HEK293 (cell line): ENCODE data around the gene EFCAB12.

Source experiments
- CTCF ChIP-seq: fragments of 450-650 bp; formaldehyde crosslinking; IDR thresholded peaks from 2 replicates; pipeline ENCODE4 v1.5.1; 2016; ENCODE audit warnings: missing biosample characterization, missing genetic modification characterization
- HOXA7 ChIP-seq: sonication (generic); formaldehyde crosslinking; IDR thresholded peaks from 2 replicates; pipeline ENCODE4 v1.8.1; 2022; ENCODE audit warnings: missing genetic modification reagents, borderline replicate concordance
- INSM2 ChIP-seq: fragments of 450-650 bp; formaldehyde crosslinking; IDR thresholded peaks from 2 replicates; pipeline ENCODE4 v1.5.1; 2016; ENCODE audit warnings: missing biosample characterization, missing genetic modification characterization
- KLF7 ChIP-seq: fragments of 450-650 bp; formaldehyde crosslinking; IDR thresholded peaks from 2 replicates; pipeline ENCODE4 v1.5.1; 2016; ENCODE audit warnings: missing biosample characterization, missing genetic modification characterization, borderline replicate concordance
- KLF8 ChIP-seq: fragments of 450-650 bp; formaldehyde crosslinking; IDR thresholded peaks from 2 replicates; pipeline ENCODE4 v1.5.1; 2016; ENCODE audit warnings: missing biosample characterization, missing genetic modification characterization
- PRDM1 ChIP-seq: fragments of 450-650 bp; formaldehyde crosslinking; IDR thresholded peaks from 2 replicates; pipeline ENCODE4; 2016; ENCODE audit warnings: missing biosample characterization, missing genetic modification characterization
- PRDM6 ChIP-seq: fragments of 450-650 bp; formaldehyde crosslinking; IDR thresholded peaks from 2 replicates; pipeline ENCODE4 v1.5.1; 2017; ENCODE audit warnings: missing biosample characterization, missing genetic modification characterization
- RBAK ChIP-seq: fragments of 450-650 bp; formaldehyde crosslinking; IDR thresholded peaks from 2 replicates; pipeline ENCODE4 v1.5.1; 2016; ENCODE audit warnings: missing biosample characterization, missing genetic modification characterization
- SETDB1 ChIP-seq: IDR thresholded peaks from one replicate; pipeline ENCODE4 v1.6.1; 2017; ENCODE audit warnings: mild to moderate bottlenecking, low read length, moderate library complexity, mixed read lengths; ENCODE audit not compliant: insufficient read length
- SP2 ChIP-seq: fragments of 450-650 bp; formaldehyde crosslinking; IDR thresholded peaks from 2 replicates; pipeline ENCODE4 v1.5.1; 2016; ENCODE audit warnings: missing biosample characterization, missing genetic modification characterization
- SP3 ChIP-seq: fragments of 450-650 bp; formaldehyde crosslinking; IDR thresholded peaks from 2 replicates; pipeline ENCODE4 v1.5.1; 2016; ENCODE audit warnings: missing biosample characterization, missing genetic modification characterization
- SP7 ChIP-seq: fragments of 450-650 bp; formaldehyde crosslinking; IDR thresholded peaks from 2 replicates; pipeline ENCODE4 v1.5.1; 2016; ENCODE audit warnings: missing biosample characterization, missing genetic modification characterization
- ZBTB11 ChIP-seq: fragments of 450-650 bp; formaldehyde crosslinking; conservative IDR thresholded peaks from 2 replicates; pipeline ENCODE4 v1.5.1; 2016; ENCODE audit warnings: low read depth, missing biosample characterization, missing genetic modification characterization
- ZBTB20 ChIP-seq: fragments of 450-650 bp; formaldehyde crosslinking; IDR thresholded peaks from 2 replicates; pipeline ENCODE4 v1.5.1; 2016; ENCODE audit warnings: missing biosample characterization, missing genetic modification characterization
- ZBTB7A ChIP-seq: fragments of 450-650 bp; formaldehyde crosslinking; IDR thresholded peaks from 2 replicates; pipeline ENCODE4 v1.5.1; 2016; ENCODE audit warnings: low read depth, missing biosample characterization, missing genetic modification characterization
- ZEB2 ChIP-seq: fragments of 450-650 bp; formaldehyde crosslinking; IDR thresholded peaks from 2 replicates; pipeline ENCODE4 v1.5.1; 2016; ENCODE audit warnings: missing biosample characterization, missing genetic modification characterization
- ZNF112 ChIP-seq: fragments of 450-650 bp; formaldehyde crosslinking; IDR thresholded peaks from 2 replicates; pipeline ENCODE4 v1.5.0; 2017; ENCODE audit warnings: missing biosample characterization, missing genetic modification characterization
- ZNF2 ChIP-seq: fragments of 450-650 bp; formaldehyde crosslinking; IDR thresholded peaks from 2 replicates; pipeline ENCODE4 v1.5.1; 2016; ENCODE audit warnings: missing biosample characterization, missing genetic modification characterization
- ZNF221 ChIP-seq: fragments of 450-650 bp; formaldehyde crosslinking; IDR thresholded peaks from 2 replicates; pipeline ENCODE4 v1.5.1; 2017; ENCODE audit warnings: missing biosample characterization, missing genetic modification characterization, borderline replicate concordance
- ZNF239 ChIP-seq: fragments of 450-650 bp; formaldehyde crosslinking; IDR thresholded peaks from 2 replicates; pipeline ENCODE4 v1.5.1; 2016; ENCODE audit warnings: missing biosample characterization, missing genetic modification characterization
- ZNF324 ChIP-seq: fragments of 450-650 bp; formaldehyde crosslinking; IDR thresholded peaks from 2 replicates; pipeline ENCODE4 v1.5.1; 2016; ENCODE audit warnings: missing biosample characterization, missing genetic modification characterization
- ZNF366 ChIP-seq: fragments of 450-650 bp; formaldehyde crosslinking; conservative IDR thresholded peaks from 2 replicates; pipeline ENCODE4 v1.5.1; 2016; ENCODE audit warnings: missing biosample characterization, missing genetic modification characterization
- ZNF549 ChIP-seq: fragments of 450-650 bp; IDR thresholded peaks from 2 replicates; pipeline ENCODE4 v1.5.1; 2018; ENCODE audit warnings: missing biosample characterization, missing genetic modification characterization, mild to moderate bottlenecking, inconsistent platforms, moderate library complexity
- ZNF561 ChIP-seq: fragments of 450-650 bp; IDR thresholded peaks from 2 replicates; pipeline ENCODE4 v1.5.1; 2018; ENCODE audit warnings: missing biosample characterization, missing genetic modification characterization, borderline replicate concordance
- ZNF596 ChIP-seq: fragments of 450-650 bp; IDR thresholded peaks from 2 replicates; pipeline ENCODE4 v1.5.0; 2018; ENCODE audit warnings: missing biosample characterization, mild to moderate bottlenecking, missing genetic modification characterization, moderate library complexity
- ZNF623 ChIP-seq: fragments of 450-650 bp; formaldehyde crosslinking; IDR thresholded peaks from 2 replicates; pipeline ENCODE4 v1.5.1; 2016; ENCODE audit warnings: missing biosample characterization, missing genetic modification characterization
- ZNF624 ChIP-seq: fragments of 450-650 bp; formaldehyde crosslinking; IDR thresholded peaks from 2 replicates; pipeline ENCODE4 v1.5.1; 2017; ENCODE audit warnings: missing biosample characterization, missing genetic modification characterization
- ZNF660 ChIP-seq: fragments of 450-650 bp; IDR thresholded peaks from 2 replicates; pipeline ENCODE4 v1.5.1; 2018; ENCODE audit warnings: missing biosample characterization, mild to moderate bottlenecking, missing genetic modification characterization
- ZNF76 ChIP-seq: fragments of 450-650 bp; formaldehyde crosslinking; IDR thresholded peaks from 2 replicates; pipeline ENCODE4; 2016; ENCODE audit warnings: low read depth, missing biosample characterization, missing genetic modification characterization, borderline replicate concordance
- ZNF785 ChIP-seq: fragments of 450-650 bp; formaldehyde crosslinking; IDR thresholded peaks from 2 replicates; pipeline ENCODE4 v1.5.1; 2016; ENCODE audit warnings: missing biosample characterization, missing genetic modification characterization
- ZSCAN23 ChIP-seq: fragments of 450-650 bp; formaldehyde crosslinking; IDR thresholded peaks from 2 replicates; pipeline ENCODE4 v1.5.1; 2016; ENCODE audit warnings: missing biosample characterization, missing genetic modification characterization
- ZSCAN30 ChIP-seq: fragments of 450-650 bp; IDR thresholded peaks from 2 replicates; pipeline ENCODE4 v1.5.1; 2018; ENCODE audit warnings: missing biosample characterization, mild to moderate bottlenecking, missing genetic modification characterization, moderate library complexity
- ZXDB ChIP-seq: fragments of 450-650 bp; formaldehyde crosslinking; IDR thresholded peaks from 2 replicates; pipeline ENCODE4 v1.5.1; 2016; ENCODE audit warnings: missing biosample characterization, missing genetic modification characterization

EFCAB12 gene

GRCh38 chr3:129399145-129399894, 29.1 kb downstream of the EFCAB12 start (continued):
- TF ChIP-seq ZBTB11 (tag by site-specific recombination), result peak; percentile 90
- TF ChIP-seq ZNF596, result no peak
- TF ChIP-seq KLF7 (tag by site-specific recombination), result no peak
- 0 out of 2 replicates have a peak, but pooled peaks have one; percentile 10 for TF ChIP-seq ZEB2 (tag by site-specific recombination)
- TF ChIP-seq ZNF112 (tag by site-specific recombination), result no peak
- TF ChIP-seq ZNF76 (tag by site-specific recombination), result peak; percentile 97
- no peak for TF ChIP-seq ZNF624 (tag by site-specific recombination)
- no peak; the same call in 1 of the 2 replicates for TF ChIP-seq ZBTB20
- TF ChIP-seq ZSCAN30 (tag by site-specific recombination), result no peak
- no peak for TF ChIP-seq HOXA7 (CRISPR knock-in tag)
- peak; percentile 94 for TF ChIP-seq KLF8 (tag by site-specific recombination)
- peak; percentile 8; the same call in 1 of the 2 replicates for TF ChIP-seq PRDM1 (tag by site-specific recombination)
- TF ChIP-seq ZBTB7A (tag by site-specific recombination), result 0 out of 2 replicates have a peak, but pooled peaks have one; percentile 9
- peak; percentile 68 for TF ChIP-seq CTCF (tag by site-specific recombination)
- TF ChIP-seq ZNF2 (tag by site-specific recombination), result 0 out of 2 replicates have a peak, but pooled peaks have one; percentile 35
- TF ChIP-seq ZNF221 (tag by site-specific recombination), result no peak
- no peak for TF ChIP-seq ZNF239 (tag by site-specific recombination)
- TF ChIP-seq SP2 (tag by site-specific recombination), result peak; percentile 66
- no peak for TF ChIP-seq ZNF785 (tag by site-specific recombination)
- TF ChIP-seq ZXDB (tag by site-specific recombination), result peak; percentile 70; the same call in 1 of the 2 replicates
- TF ChIP-seq ZNF623 (tag by site-specific recombination), result no peak
- TF ChIP-seq ZNF324 (tag by site-specific recombination), result peak; percentile 45; the same call in 1 of the 2 replicates
- TF ChIP-seq SP7 (tag by site-specific recombination), result peak; percentile 61
- TF ChIP-seq ZSCAN23 (tag by site-specific recombination), result 0 out of 2 replicates have a peak, but pooled peaks have one; percentile 21
- no peak for TF ChIP-seq ZNF549
- TF ChIP-seq ZNF561, result no peak
- peak; percentile 82 for TF ChIP-seq INSM2 (tag by site-specific recombination)
- no peak for TF ChIP-seq PRDM6 (tag by site-specific recombination)
- TF ChIP-seq ZNF660 (tag by site-specific recombination), result peak; percentile 58
- no peak for TF ChIP-seq RBAK (tag by site-specific recombination)
- peak; percentile 81 for TF ChIP-seq ZNF366 (tag by site-specific recombination)
- no peak for TF ChIP-seq SETDB1
- peak; percentile 78 for TF ChIP-seq SP3
